GM10847 (cell line): ENCODE measurements around the gene C1orf56.

Experiments
- POLR2A ChIP-seq: IDR thresholded peaks from 2 replicates; pipeline ENCODE4 v1.6.1; 2011; ENCODE audit not compliant: insufficient read length; ENCODE audit errors: extremely low read depth

Gene C1orf56

GRCh38 chr1:151050051-151050688, 2.6 kb downstream of the C1orf56 start:
- TF ChIP-seq POLR2A: no peak

- TF ChIP-seq POLR2A: no peak
These were observed 3.9 kb downstream of the C1orf56 start for GRCh38 chr1:151051356-151052009.

GRCh38 chr1:151054971-151055547, 7.5 kb downstream of the C1orf56 start:
- TF ChIP-seq POLR2A: no peak

GRCh38 chr1:151055581-151055980, 8.0 kb downstream of the C1orf56 start:
- no peak for TF ChIP-seq POLR2A

GRCh38 chr1:151056149-151056548, 8.6 kb downstream of the C1orf56 start:
- TF ChIP-seq POLR2A: no peak

GRCh38 chr1:151058692-151059091, 11.1 kb downstream of the C1orf56 start:
- TF ChIP-seq POLR2A: no peak

- TF ChIP-seq POLR2A: peak; percentile 91
These were observed 11.8 kb downstream of the C1orf56 start, which contains the start of gene CDC42SE1 for GRCh38 chr1:151059109-151060006. TSS of gene CDC42SE1 (minus strand) at chr1:151059622. CDS start at chr1:151055730, 3,892 bp downstream.

GRCh38 chr1:151060007-151060656, 12.6 kb downstream of the C1orf56 start, which contains the start of gene MLLT11:
TSS of gene MLLT11 (plus strand) at chr1:151060397. CDS start at chr1:151067225, 6,828 bp downstream.
- TF ChIP-seq POLR2A: no peak

GRCh38 chr1:151060657-151061421, 13.3 kb downstream of the C1orf56 start:
- TF ChIP-seq POLR2A: no peak

- no peak for TF ChIP-seq POLR2A
These were observed 14.2 kb downstream of the C1orf56 start for GRCh38 chr1:151061704-151062103.

- no peak for TF ChIP-seq POLR2A
These were observed 15.3 kb downstream of the C1orf56 start for GRCh38 chr1:151062741-151063371.

GRCh38 chr1:151065089-151065645, 17.6 kb downstream of the C1orf56 start:
- no peak for TF ChIP-seq POLR2A

GRCh38 chr1:151067185-151067584, 19.6 kb downstream of the C1orf56 start:
- no peak for TF ChIP-seq POLR2A
